Prostate gland (tissue), 2 donors: ENCODE data around the gene CXCL9.

Experiments
- POLR2A ChIP-seq: fragments of 450-650 bp; IDR thresholded peaks from one replicate; pipeline ENCODE4 v1.6.1; 2016; ENCODE audit warnings: antibody characterized with exemption, mild to moderate bottlenecking
- POLR2AphosphoS5 ChIP-seq: sonication (generic); formaldehyde crosslinking; IDR thresholded peaks from one replicate; pipeline ENCODE4 v1.6.1; 2017; ENCODE audit warnings: antibody characterized with exemption
- TF ChIP-seq, protein P1 (sequence below), 4 experiments: fragments of 200-600 bp in 2 of 4; fragments of 450-650 bp in 2 of 4; sonication (generic) in 2 of 4; IDR thresholded peaks; 1 replicate in 3 of 4; 2 replicates in 1 of 4; pipeline ENCODE4 v1.5.1; 2016 to 2019; ENCODE audit warnings: antibody characterized with exemption in 4 of 4, mild to moderate bottlenecking in 2 of 4, moderate library complexity in 2 of 4

DNA sequence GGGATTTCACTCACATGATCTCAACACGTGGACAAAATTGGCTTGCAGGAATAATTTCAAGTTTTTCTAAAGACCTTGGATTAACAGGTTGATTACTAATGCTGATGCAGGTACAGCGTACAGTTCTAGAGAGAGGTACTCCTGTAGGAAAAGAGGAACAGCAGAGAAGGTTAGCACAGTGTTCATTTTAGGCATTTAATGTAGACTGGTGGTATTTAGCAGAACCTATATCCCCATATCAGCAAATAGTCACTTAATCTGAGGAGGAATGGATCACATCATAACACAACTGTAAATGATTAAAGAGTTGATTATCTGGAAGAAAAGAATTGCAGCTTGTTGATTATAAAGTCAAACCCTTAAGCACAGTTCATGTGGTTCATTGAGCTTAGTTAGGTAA is 15.4 kb upstream of the CXCL9 start:
- TF ChIP-seq, protein P1, sequence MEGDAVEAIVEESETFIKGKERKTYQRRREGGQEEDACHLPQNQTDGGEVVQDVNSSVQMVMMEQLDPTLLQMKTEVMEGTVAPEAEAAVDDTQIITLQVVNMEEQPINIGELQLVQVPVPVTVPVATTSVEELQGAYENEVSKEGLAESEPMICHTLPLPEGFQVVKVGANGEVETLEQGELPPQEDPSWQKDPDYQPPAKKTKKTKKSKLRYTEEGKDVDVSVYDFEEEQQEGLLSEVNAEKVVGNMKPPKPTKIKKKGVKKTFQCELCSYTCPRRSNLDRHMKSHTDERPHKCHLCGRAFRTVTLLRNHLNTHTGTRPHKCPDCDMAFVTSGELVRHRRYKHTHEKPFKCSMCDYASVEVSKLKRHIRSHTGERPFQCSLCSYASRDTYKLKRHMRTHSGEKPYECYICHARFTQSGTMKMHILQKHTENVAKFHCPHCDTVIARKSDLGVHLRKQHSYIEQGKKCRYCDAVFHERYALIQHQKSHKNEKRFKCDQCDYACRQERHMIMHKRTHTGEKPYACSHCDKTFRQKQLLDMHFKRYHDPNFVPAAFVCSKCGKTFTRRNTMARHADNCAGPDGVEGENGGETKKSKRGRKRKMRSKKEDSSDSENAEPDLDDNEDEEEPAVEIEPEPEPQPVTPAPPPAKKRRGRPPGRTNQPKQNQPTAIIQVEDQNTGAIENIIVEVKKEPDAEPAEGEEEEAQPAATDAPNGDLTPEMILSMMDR (IDR thresholded peaks at IDR 0.05), result no peak
- no peak for TF ChIP-seq POLR2A
- no peak for TF ChIP-seq POLR2AphosphoS5
